Measurements from ENCODE around the gene SBSN. TPM values are rescaled to one million over a fixed set of nuclear protein-coding genes. Genes with fewer than 3 reads are reported as not detected.

SBSN gene
- total and polyA plus RNA-seq, 12 donors = 0.20 TPM; not detected in 11

- intact Hi-C loops (cut with DNase I) = no loop called here
- Histone ChIP-seq H3K27me3 (peaks cover 0 to 98% (median 82%) of the 10 kb centered on the region in 7 donors), H3K27ac (no peak overlapping the region), H3K4me3 (no peak overlapping the region), H3K9me3 (no peaks in the 10 kb centered on the region), H3K36me3 (no peaks in the 10 kb centered on the region), H3K4me1 (peaks cover 0 to 23% (median 6%) of the 10 kb centered on the region in 9 donors)
- DNase-seq (no peak), ATAC-seq (no peak)
- WGBS, 2 donors = 60% methylated on average over 19 of the region's 19 CpGs
- no peak for TF ChIP-seq CTCF (IDR thresholded peaks at IDR 0.05)
Measured at GRCh38 chr19:35529241-35530218, 1.4 kb upstream of the SBSN start.

- no peaks in the 10 kb centered on the region for H3K4me1 ChIP-seq
- H3K27ac ChIP-seq = no peak overlapping the region
- intact Hi-C loops (cut with DNase I) = no loop called here
- no peak overlapping the region for H3K4me3 ChIP-seq
- no peaks in the 10 kb centered on the region for H3K36me3 ChIP-seq
- 79% methylated on average over 4 of the region's 4 CpGs for WGBS, 2 donors
- DNase-seq = no peak
- no peaks in the 10 kb centered on the region for H3K9me3 ChIP-seq
- no peak for ATAC-seq
- no peak for TF ChIP-seq CTCF (IDR thresholded peaks at IDR 0.05)
- peaks cover 0 to 76% (median 56%) of the 10 kb centered on the region in 7 donors for H3K27me3 ChIP-seq
Measured at GRCh38 chr19:35525873-35526272, 2.2 kb downstream of the SBSN start.

GRCh38 chr19:35524181-35524837 lies 3.8 kb downstream of the SBSN start:
- Histone ChIP-seq H3K27ac (no peak overlapping the region), H3K9me3 (no peaks in the 10 kb centered on the region), H3K27me3 (peaks cover 0 to 61% (median 41%) of the 10 kb centered on the region in 7 donors), H3K4me1 (no peaks in the 10 kb centered on the region), H3K4me3 (no peak overlapping the region), H3K36me3 (no peaks in the 10 kb centered on the region)
- DNase-seq (no peak), ATAC-seq (no peak)
- WGBS, 2 donors = 26 to 38% methylated on average over 11 of the region's 11 CpGs
- intact Hi-C loops (cut with DNase I) = no loop called here
- no peak for TF ChIP-seq CTCF (IDR thresholded peaks at IDR 0.05)

- ATAC-seq = no peak
- Histone ChIP-seq H3K36me3 (no peaks in the 10 kb centered on the region), H3K27me3 (peaks cover 0 to 53% (median 32%) of the 10 kb centered on the region in 7 donors), H3K9me3 (no peaks in the 10 kb centered on the region), H3K27ac (no peak overlapping the region), H3K4me3 (no peak overlapping the region), H3K4me1 (no peaks in the 10 kb centered on the region)
- DNase-seq = no peak
- intact Hi-C loops (cut with DNase I) = no loop called here
- TF ChIP-seq CTCF (IDR thresholded peaks at IDR 0.05) = no peak
- WGBS, 2 donors = 82 to 91% methylated on average over 12 of the region's 12 CpGs
Measured at GRCh38 chr19:35522745-35523327, 5.3 kb downstream of the SBSN start.
